Spleen (tissue), 11 donors: ENCODE measurements around the gene GDPD5. TPM values are rescaled to one million over a fixed set of nuclear protein-coding genes. Genes with fewer than 3 reads are reported as not detected.

Experiments used
- DNase-seq: peaks from one replicate; pipeline ENCODE4 v3.0.0-alpha.2; 2020
- H3K27ac ChIP-seq, 8 donors: fragments of 200-600 bp; sonication (generic) in 7 of 8; 1 replicate in 4 of 8; 2 replicates in 4 of 8; pipeline versions ENCODE4 v1.5.0 to v1.8.0; 2016 to 2021; ENCODE audit warnings: inconsistent platforms in 4 of 8, mild to moderate bottlenecking in 4 of 8, moderate library complexity in 1 of 8
- H3K27me3 ChIP-seq, 7 donors: fragments of 200-600 bp; sonication (generic) in 6 of 7; replicated peaks in 1 of 7; 1 replicate in 4 of 7; 2 replicates in 3 of 7; pipeline versions ENCODE4 v1.5.0 to v1.8.0; 2016 to 2021; ENCODE audit warnings: inconsistent platforms in 3 of 7, mild to moderate bottlenecking in 1 of 7
- H3K36me3 ChIP-seq, 6 donors: fragments of 200-600 bp; sonication (generic) in 5 of 6; 1 replicate in 4 of 6; 2 replicates in 2 of 6; pipeline versions ENCODE4 v1.5.0 to v1.8.0; 2016 to 2021; ENCODE audit warnings: inconsistent platforms in 2 of 6
- H3K4me1 ChIP-seq, 6 donors: fragments of 200-600 bp; sonication (generic) in 5 of 6; 1 replicate in 3 of 6; 2 replicates in 3 of 6; pipeline versions ENCODE4 v1.5.0 to v1.8.0; 2016 to 2021; ENCODE audit warnings: inconsistent platforms in 3 of 6
- H3K4me3 ChIP-seq, 8 donors: fragments of 200-600 bp; sonication (generic) in 7 of 8; 1 replicate in 4 of 8; 2 replicates in 4 of 8; pipeline versions ENCODE4 v1.5.0 to v1.8.0; 2016 to 2021; ENCODE audit warnings: inconsistent platforms in 4 of 8, mild to moderate bottlenecking in 4 of 8, moderate library complexity in 2 of 8
- H3K9me3 ChIP-seq, 8 donors: fragments of 200-600 bp; sonication (generic) in 7 of 8; 1 replicate in 4 of 8; 2 replicates in 4 of 8; pipeline versions ENCODE4 v1.5.0 to v1.8.0; 2016 to 2021; ENCODE audit warnings: inconsistent platforms in 4 of 8
- POLR2A ChIP-seq, 3 donors: fragments of 450-650 bp; IDR thresholded peaks; one replicate each; pipeline ENCODE4 v1.5.1; 2017; ENCODE audit warnings: antibody characterized with exemption in 3 of 3, mild to moderate bottlenecking in 1 of 3
- POLR2AphosphoS5 ChIP-seq, 3 donors: sonication (generic); formaldehyde crosslinking; IDR thresholded peaks; one replicate each; pipeline ENCODE4 v1.5.1; 2017; ENCODE audit warnings: antibody characterized with exemption in 3 of 3
- WGBS, 5 donors: extraction: QIAGEN DNeasy Blood & Tissue Kit in 3 of 5; methylation state at CpG; one replicate each; pipeline versions ENCODE4 v1.1.5 to v1.1.7; 2013 to 2018; 5-methylcytosine and 5-hydroxymethylcytosine counted together
- intact Hi-C: fragments of 100-400 bp; cut with DNase I; formaldehyde crosslinking; loops from one replicate; pipeline ENCODE4 v1.15.0; 2023; ENCODE audit warnings: low total_unique reads
- polyA plus RNA-seq, 3 donors: library from polyadenylated mRNA; stranded (reverse); fragments of 200-250 nt; gene quantifications; one replicate each; pipeline ENCODE4 v1.2.1, GENCODE V29; 2013
- total RNA-seq, 7 donors: library from RNA; depleted of rRNA in 3 of 7; stranded (reverse); fragments of >200 nt in 3 of 7; fragmentation: NEBNext Ultra II Directional in 4 of 7; extraction: Animal tissue kit (Norgen Biotek cat#: 25700) in 4 of 7; gene quantifications; one replicate each; pipeline versions ENCODE4 v1.1.0 to v1.2.1, GENCODE V29; 2016 to 2021
- TF ChIP-seq, protein P1 (sequence below), 11 experiments: fragments of 200-600 bp in 7 of 11; fragments of 450-650 bp in 4 of 11; sonication (generic) in 4 of 11; IDR thresholded peaks in 8 of 11; conservative IDR thresholded peaks in 3 of 11; 1 replicate in 7 of 11; 2 replicates in 4 of 11; pipeline versions ENCODE4 v1.4.0 to v1.8.0; 2016 to 2021; ENCODE audit warnings: antibody characterized with exemption in 11 of 11, inconsistent platforms in 4 of 11, mild to moderate bottlenecking in 1 of 11
- donor health status: healthy with polysubstance abuse.
- donor health status: DM: no; HTN: no; CAD: no; lungs with moderate emphysema.
- donor health status: DM: no; HTN: no; CAD: no.
- donor health status: Bipolar disorder and iron deficiency.
- donor health status: healthy.
- donor health status: DM: no; HTN: no; CAD: no.
- donor health status: DM: yes; HTN: yes; CAD: no.

The GDPD5 gene
- total and polyA plus RNA-seq, 10 donors = 44.6 to 273 (median 146) TPM

DNA sequence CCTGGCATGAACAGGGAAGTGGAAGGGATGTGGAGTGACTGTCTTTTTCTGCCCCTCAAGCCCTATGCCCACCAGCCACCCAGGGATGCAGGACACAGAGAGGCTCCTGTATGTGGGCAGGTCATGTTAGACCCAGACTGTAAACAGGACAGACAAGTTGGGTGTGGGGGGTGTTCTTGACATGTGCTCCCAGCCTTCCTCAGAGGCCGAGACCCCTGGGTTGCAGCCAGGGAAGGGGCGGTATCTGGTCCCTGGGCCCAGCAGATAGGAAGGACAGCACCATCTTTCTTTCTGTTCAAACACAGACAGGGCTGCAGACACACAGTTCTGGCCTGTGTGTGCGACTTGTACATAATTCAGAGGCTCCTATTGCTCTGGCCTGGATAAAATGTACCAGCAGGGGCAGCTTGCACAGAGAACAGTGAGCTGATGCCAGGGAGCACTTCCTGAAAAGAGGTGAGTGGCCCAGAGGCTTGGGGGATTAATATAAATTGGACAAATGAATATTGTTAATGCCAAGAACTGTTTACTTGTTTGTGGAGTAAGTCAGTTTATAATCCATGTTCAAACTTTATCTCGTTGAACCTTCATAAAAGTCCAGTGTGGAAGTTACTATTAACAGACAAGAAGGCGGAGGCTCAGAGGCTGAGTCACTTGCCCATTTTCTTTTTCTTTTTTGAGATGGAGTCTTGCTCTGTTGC is 16.6 kb downstream of the GDPD5 start:
- TF ChIP-seq POLR2A (IDR thresholded peaks at IDR 0.05) = no peak
- TF ChIP-seq POLR2AphosphoS5 (IDR thresholded peaks at IDR 0.05) = no peak
- TF ChIP-seq, protein P1, sequence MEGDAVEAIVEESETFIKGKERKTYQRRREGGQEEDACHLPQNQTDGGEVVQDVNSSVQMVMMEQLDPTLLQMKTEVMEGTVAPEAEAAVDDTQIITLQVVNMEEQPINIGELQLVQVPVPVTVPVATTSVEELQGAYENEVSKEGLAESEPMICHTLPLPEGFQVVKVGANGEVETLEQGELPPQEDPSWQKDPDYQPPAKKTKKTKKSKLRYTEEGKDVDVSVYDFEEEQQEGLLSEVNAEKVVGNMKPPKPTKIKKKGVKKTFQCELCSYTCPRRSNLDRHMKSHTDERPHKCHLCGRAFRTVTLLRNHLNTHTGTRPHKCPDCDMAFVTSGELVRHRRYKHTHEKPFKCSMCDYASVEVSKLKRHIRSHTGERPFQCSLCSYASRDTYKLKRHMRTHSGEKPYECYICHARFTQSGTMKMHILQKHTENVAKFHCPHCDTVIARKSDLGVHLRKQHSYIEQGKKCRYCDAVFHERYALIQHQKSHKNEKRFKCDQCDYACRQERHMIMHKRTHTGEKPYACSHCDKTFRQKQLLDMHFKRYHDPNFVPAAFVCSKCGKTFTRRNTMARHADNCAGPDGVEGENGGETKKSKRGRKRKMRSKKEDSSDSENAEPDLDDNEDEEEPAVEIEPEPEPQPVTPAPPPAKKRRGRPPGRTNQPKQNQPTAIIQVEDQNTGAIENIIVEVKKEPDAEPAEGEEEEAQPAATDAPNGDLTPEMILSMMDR (IDR thresholded peaks at IDR 0.05 in 8 of 11, conservative IDR thresholded peaks at IDR 0.05 in 3 of 11) = no peak
- no peaks in the 10 kb centered on the region for H3K36me3 ChIP-seq
- H3K27me3 ChIP-seq = no peaks in the 10 kb centered on the region
- peaks cover 20 to 97% (median 59%) of the 10 kb centered on the region in 6 donors for H3K4me1 ChIP-seq
- 72 to 78% (median 73%) methylated on average over 5 of the region's 5 CpGs for whole genome bisulfite sequencing, 5 donors
- no peak overlapping the region for H3K4me3 ChIP-seq
- H3K27ac ChIP-seq = peak overlapping the region in 5 of 8 donors; percentile 8 to 87 (median 72)
- DNase-seq = no peak
- H3K9me3 ChIP-seq = no peaks in the 10 kb centered on the region
- intact Hi-C loops = no loop called here

DNA sequence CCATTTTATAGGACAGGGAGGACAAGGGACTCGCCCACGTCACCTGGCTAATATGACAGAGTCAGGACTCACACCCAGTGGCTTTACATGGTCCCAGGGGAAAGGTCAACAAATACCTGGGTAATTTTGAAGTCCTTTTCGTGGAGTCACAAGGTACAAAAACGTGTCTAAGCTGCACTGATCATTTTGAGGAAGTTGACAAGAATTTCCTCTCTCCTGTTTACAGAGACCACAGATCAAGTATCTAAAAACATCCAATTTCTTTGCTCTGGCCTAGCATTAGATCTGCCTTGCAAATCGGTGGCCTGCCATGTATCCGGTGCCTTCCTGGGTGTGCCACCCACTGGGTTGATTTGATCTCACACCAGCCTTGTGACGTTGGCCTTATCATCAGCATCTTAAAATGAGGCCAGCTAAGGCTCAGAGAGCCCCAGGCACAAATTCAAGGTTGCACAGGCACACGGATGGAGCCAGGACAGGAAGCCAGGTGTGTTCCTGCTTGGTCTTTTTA is 17.6 kb downstream of the GDPD5 start:
- intact Hi-C loops = no loop called here
- DNase-seq = no peak
- H3K27ac ChIP-seq = peak overlapping the region; percentile 7 to 87 (median 44)
- 30 to 36% (median 33%) methylated on average over 8 of the region's 8 CpGs for WGBS, 5 donors
- H3K9me3 ChIP-seq = no peaks in the 10 kb centered on the region
- TF ChIP-seq POLR2AphosphoS5 (IDR thresholded peaks at IDR 0.05) = peak in 1 of 3 donors; percentile 47
- no peak for TF ChIP-seq POLR2A (IDR thresholded peaks at IDR 0.05)
- no peaks in the 10 kb centered on the region for H3K36me3 ChIP-seq
- no peak overlapping the region for H3K4me3 ChIP-seq
- H3K27me3 ChIP-seq = no peaks in the 10 kb centered on the region
- peaks cover 20 to 98% (median 59%) of the 10 kb centered on the region in 6 donors for H3K4me1 ChIP-seq

DNA sequence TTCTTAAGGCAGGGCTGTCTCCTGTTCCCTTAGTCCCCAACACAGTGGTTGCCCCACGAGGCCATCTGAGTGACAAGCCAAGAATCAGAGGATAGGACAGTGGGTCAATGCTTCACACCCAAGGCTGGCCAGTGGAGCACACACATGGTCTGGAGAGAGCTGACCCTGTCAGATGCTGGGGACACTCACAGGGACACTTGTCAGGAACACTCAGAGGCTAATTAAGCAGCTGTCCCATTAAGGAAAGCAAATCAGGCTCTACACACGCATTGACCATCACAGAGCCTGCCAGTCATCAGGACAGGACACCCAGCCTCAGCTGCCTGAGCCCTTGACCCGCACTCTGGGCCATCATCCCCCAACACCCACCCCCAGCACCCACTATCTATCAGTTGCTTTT is 18.2 kb downstream of the GDPD5 start:
- H3K27ac ChIP-seq = peak overlapping the region in 7 of 8 donors; percentile 7 to 87 (median 62)
- 57 to 94% (median 85%) methylated on average over 3 of the region's 3 CpGs for WGBS, 5 donors
- no peaks in the 10 kb centered on the region for H3K9me3 ChIP-seq
- H3K27me3 ChIP-seq = no peaks in the 10 kb centered on the region
- peaks cover 20 to 96% (median 56%) of the 10 kb centered on the region in 6 donors for H3K4me1 ChIP-seq
- no peak for DNase-seq
- no peak for TF ChIP-seq POLR2AphosphoS5 (IDR thresholded peaks at IDR 0.05)
- TF ChIP-seq, protein P1 (IDR thresholded peaks at IDR 0.05 in 8 of 11, conservative IDR thresholded peaks at IDR 0.05 in 3 of 11) = no peak
- TF ChIP-seq POLR2A (IDR thresholded peaks at IDR 0.05) = no peak
- intact Hi-C loops = no loop called here
- no peak overlapping the region for H3K4me3 ChIP-seq
- no peaks in the 10 kb centered on the region for H3K36me3 ChIP-seq

DNA sequence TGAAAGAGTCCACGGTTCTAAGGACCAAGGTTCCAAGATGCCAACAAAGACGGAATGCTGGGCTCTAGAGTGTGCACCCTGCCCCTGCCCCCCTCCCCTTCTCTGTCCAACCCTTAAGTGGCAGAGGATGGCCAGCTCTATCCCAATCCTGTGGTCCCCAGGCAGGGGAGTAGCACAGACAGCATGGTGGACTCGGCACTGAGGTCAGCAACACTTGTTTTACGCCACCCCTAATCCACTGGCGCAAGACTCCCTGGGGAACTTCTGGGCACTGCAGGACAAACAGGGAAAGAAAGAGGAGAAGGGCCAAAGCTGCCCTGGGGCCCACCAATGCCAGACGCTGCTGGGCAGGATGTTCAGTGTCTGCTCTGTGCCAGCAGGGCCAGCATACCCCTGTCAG is 18.9 kb downstream of the GDPD5 start:
- peaks cover 20 to 88% (median 54%) of the 10 kb centered on the region in 6 donors for H3K4me1 ChIP-seq

More for the DNA sequence above, 18.9 kb downstream of the GDPD5 start:
- intact Hi-C loops = no loop called here
- Histone ChIP-seq H3K36me3 (no peaks in the 10 kb centered on the region), H3K27me3 (no peaks in the 10 kb centered on the region), H3K9me3 (no peaks in the 10 kb centered on the region), H3K27ac (peak overlapping the region in 4 of 8 donors; percentile 62 to 87 (median 74)), H3K4me3 (no peak overlapping the region)
- DNase-seq = no peak
- 73 to 92% (median 86%) methylated on average over 6 of the region's 6 CpGs for WGBS, 5 donors
- TF ChIP-seq POLR2A (IDR thresholded peaks at IDR 0.05) (no peak), POLR2AphosphoS5 (IDR thresholded peaks at IDR 0.05) (no peak)
- TF ChIP-seq, protein P1 (IDR thresholded peaks at IDR 0.05 in 8 of 11, conservative IDR thresholded peaks at IDR 0.05 in 3 of 11) = no peak
